GM19240 (cell line): ENCODE results near the gene MYO1C.
"Not testable (repeated sequence)": the region's sequence is repeated elsewhere in the genome, so short reads cannot be mapped to it uniquely, and the experiment has no call there.

Source experiments
- DNase-seq: peaks from one replicate; pipeline ENCODE4 v3.0.0; 2011; ENCODE audit warnings: low spot score; ENCODE audit not compliant: insufficient read length

MYO1C gene

DNA sequence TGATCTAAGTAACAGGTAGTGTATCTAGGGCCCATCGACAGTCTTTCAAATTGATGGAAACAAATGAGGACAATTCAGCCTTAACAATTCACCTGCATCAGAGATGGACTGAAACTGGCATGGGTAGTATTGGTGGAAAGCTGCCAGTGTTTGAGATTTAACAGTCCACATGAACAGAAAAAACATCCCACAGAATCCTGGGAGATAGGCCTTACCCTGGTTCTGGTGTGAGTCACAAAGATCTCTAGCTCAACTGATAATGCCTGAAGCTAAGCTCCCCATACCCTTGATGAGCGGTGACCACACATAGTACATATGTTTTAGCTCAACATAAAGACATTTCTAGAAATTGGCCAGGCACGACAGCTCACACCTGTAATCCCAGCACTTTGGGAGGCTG is 58.3 kb downstream of the MYO1C start:
- DNase-seq = no peak

DNA sequence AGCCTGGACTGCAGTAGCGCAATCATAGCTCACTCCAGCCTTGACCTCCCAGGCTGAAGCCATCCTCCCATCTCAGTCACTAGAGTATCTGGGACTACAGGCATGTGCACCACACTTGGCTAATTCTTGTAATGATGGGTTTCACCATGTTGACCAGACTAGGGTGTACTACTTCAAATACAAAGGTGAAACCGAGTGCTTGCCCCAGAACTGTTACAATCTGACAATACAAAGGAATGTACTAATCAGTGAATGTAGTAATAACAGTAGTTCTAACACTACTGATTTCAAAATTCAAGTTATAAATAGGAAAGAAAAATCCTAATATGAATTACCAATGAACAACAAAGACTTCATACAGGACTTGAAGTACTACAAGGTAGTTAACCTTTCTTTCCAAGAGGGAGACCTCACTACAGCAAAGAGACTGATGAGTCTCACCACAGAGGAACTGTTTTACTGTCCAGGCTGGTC is 60.8 kb downstream of the MYO1C start:
- DNase-seq = no peak

DNA sequence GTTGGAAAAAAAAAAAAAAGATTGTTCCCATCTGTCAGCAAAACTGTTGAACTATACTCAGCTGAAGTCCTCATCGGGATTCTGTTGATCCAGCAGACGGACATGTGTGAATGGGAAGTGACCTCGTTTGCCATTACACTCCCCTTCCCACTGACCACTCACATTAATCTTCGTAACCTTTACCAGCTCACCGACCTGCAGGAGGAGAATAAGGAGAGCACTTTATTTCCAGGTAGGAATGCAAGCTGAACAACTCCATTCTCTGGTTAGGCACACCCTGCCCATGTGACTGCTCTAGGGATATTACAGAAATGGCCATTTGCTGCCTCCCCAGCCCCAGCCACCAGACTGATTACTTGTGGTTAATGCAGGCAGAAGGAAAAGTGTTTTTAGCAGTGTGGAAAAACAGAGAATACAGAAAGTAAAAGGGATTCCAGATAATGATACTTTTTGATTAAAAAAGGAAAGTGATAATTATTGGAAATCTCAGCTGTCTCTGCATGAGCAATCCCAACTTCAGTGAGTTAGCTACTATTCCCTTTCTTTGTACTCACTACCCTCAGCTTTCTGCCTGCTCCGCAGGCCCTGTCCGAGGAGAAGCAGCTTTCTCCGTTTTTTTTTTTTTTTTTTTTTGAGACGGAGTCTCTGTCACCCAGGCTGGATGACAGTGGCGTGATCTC is 68.9 kb downstream of the MYO1C start:
- DNase-seq = no peak

GRCh38 chr17:1422885-1423284 is 69.6 kb downstream of the MYO1C start:
- DNase-seq = no peak

DNA sequence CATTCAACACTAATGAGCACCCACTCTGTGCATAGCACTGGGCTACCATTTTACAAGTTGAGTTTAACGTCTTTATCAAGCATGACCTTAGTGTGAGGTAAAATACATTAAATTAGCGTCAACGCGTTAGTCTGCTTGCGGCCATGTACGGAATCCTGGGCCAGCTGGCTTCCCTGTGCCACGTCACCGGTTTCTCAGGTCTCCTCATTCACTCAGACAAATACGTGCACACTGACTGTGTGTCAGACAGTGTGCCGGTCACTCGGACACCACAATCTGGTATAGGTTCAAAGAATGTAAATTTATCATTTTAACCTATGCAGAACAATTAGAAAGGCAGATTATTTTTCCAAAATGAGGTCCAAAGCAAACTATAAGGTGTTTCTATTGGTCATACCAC is 71.0 kb downstream of the MYO1C start:
- no peak for DNase-seq

DNA sequence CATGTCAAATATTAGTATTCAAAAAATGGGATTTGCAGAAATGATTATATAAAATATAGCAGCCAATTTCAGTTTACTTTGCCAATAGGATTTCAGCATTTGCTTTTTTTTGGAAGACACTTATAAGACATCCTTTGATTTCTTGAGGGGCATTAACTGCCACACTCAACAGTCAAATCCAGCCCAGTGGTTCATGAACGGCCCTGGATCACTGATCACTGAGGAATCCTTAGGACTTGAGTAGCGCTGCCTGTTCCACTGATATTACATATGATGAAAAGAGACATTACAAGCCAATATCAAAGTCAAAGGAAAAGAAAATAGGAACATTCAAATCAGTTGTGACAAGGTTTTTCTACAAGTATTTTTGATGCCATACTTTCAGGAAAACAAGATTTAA is 71.5 kb downstream of the MYO1C start:
- no peak for DNase-seq

- DNase-seq = no peak
Measured at GRCh38 chr17:1420163-1420562, 72.3 kb downstream of the MYO1C start.

GRCh38 chr17:1418476-1418875 is 74.0 kb downstream of the MYO1C start:
- not testable (repeated sequence) for DNase-seq

DNA sequence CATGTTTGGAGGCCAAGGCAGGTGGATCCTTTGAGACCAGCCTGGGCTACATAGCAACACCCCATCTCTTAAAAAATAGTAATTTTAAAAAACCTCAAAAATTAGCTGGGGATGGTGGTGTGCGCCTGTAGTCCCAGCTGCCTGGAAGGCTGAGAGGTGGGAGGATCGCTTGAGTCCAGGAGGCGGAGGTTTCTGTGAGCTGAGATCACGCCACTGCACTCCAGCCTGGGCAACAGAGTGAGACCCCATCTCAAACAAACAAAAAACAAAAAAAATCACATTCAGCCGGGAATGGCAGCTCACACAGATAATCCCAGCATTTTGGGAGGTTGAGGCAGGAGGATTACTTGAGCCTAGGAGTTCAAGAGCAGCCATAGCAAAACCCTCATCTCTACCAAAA is 76.1 kb downstream of the MYO1C start:
- no peak for DNase-seq

- DNase-seq = no peak
Measured at GRCh38 chr17:1414634-1415033, 77.9 kb downstream of the MYO1C start.
